SK-N-SH (cell line): ENCODE data around the gene GEMIN7. TPM values are rescaled to one million over a fixed set of nuclear protein-coding genes. Genes with fewer than 3 reads are reported as not detected.

Experiments used
- CTCF ChIA-PET: fragments of 300-600, 350-600 bp; formaldehyde crosslinking; extraction: SDS; loops from one replicate; lab custom pipeline; 2021; lab: Yijun Ruan, JAX
- POLR2A ChIA-PET: fragments of 350-600 bp; sonication (Branson Sonifier 250); formaldehyde crosslinking; extraction: SDS; loops from one replicate; lab custom pipeline; 2020; ENCODE audit warnings: antibody characterized with exemption, inconsistent platforms; lab: Yijun Ruan, JAX
- DNase-seq: peaks from one replicate; pipeline ENCODE4 v3.0.0; 2012
- H2AFZ ChIP-seq: fragments of 200-600 bp; sonication (generic); 2 replicates; pipeline ENCODE4 v1.8.1; 2016; ENCODE audit warnings: antibody characterized with exemption, mild to moderate bottlenecking, low read depth
- H3F3A ChIP-seq: fragments of 200-600 bp; sonication (generic); replicated peaks from 2 replicates; pipeline ENCODE3; 2016; ENCODE audit warnings: antibody characterized with exemption, mild to moderate bottlenecking; ENCODE audit not compliant: insufficient read depth
- H3K27ac ChIP-seq, 2 experiments: fragments of 200-500 bp in 1 of 2; fragments of 200-600 bp in 1 of 2; sonication (Bioruptor generic) in 1 of 2; sonication (generic), shearing (Covaris generic) in 1 of 2; 2 replicates each; pipeline versions ENCODE4 v1.5.1 to v1.6.1; 2014 to 2016; ENCODE audit warnings: low read depth in 2 of 2, inconsistent platforms in 1 of 2, low read length in 1 of 2, mild to moderate bottlenecking in 1 of 2, mixed read lengths in 1 of 2
- H3K27me3 ChIP-seq: fragments of 200-600 bp; sonication (generic), shearing (Covaris generic); 2 replicates; pipeline ENCODE4 v1.6.1; 2016; ENCODE audit warnings: mixed run types; ENCODE audit not compliant: insufficient read depth
- H3K36me3 ChIP-seq, 2 experiments: fragments of 200-500 bp in 1 of 2; fragments of 200-600 bp in 1 of 2; sonication (Bioruptor generic) in 1 of 2; sonication (generic) in 1 of 2; replicated peaks in 1 of 2; 2 replicates each; pipeline versions ENCODE3 to v1.5.1; 2014 to 2016; ENCODE audit warnings: low read length in 1 of 2, mild to moderate bottlenecking in 1 of 2; ENCODE audit not compliant: insufficient read depth in 2 of 2, control insufficient read depth in 1 of 2
- H3K4me1 ChIP-seq, 2 experiments: fragments of 200-500 bp in 1 of 2; fragments of 200-600 bp in 1 of 2; sonication (Bioruptor generic) in 1 of 2; sonication (generic), shearing (Covaris generic) in 1 of 2; 2 replicates each; pipeline versions ENCODE4 v1.5.1 to v1.6.1; 2014 to 2016; ENCODE audit warnings: low read depth in 1 of 2, low read length in 1 of 2, mixed run types in 1 of 2; ENCODE audit not compliant: insufficient read depth in 2 of 2, control insufficient read depth in 1 of 2
- H3K4me2 ChIP-seq: fragments of 200-600 bp; sonication (generic), shearing (Covaris generic); 2 replicates; pipeline ENCODE4 v1.6.1; 2017; ENCODE audit warnings: mixed run types
- H3K4me3 ChIP-seq, 2 experiments: fragments of 200-500 bp in 1 of 2; fragments of 200-600 bp in 1 of 2; sonication (Bioruptor generic) in 1 of 2; sonication (generic), shearing (Covaris generic) in 1 of 2; 2 replicates each; pipeline versions ENCODE4 v1.5.1 to v1.8.1; 2014 to 2016; ENCODE audit warnings: low read depth in 2 of 2, inconsistent platforms in 1 of 2, low read length in 1 of 2, mild to moderate bottlenecking in 1 of 2, mixed read lengths in 1 of 2, moderate library complexity in 1 of 2
- H3K79me2 ChIP-seq: fragments of 200-600 bp; sonication (generic); 2 replicates; pipeline ENCODE4 v1.8.1; 2017; ENCODE audit warnings: mild to moderate bottlenecking; ENCODE audit not compliant: insufficient read depth
- H3K9ac ChIP-seq: fragments of 200-600 bp; sonication (generic); 2 replicates; pipeline ENCODE4 v1.6.1; 2017; ENCODE audit warnings: mixed run types
- H3K9me2 ChIP-seq: fragments of 200-600 bp; sonication (generic); 2 replicates; pipeline ENCODE4 v1.6.1; 2017; ENCODE audit warnings: mixed run types
- H3K9me3 ChIP-seq: fragments of 200-600 bp; sonication (generic); 2 replicates; pipeline ENCODE4 v1.6.1; 2017; ENCODE audit warnings: mixed run types, mild to moderate bottlenecking, moderate library complexity
- H4K20me1 ChIP-seq: fragments of 200-600 bp; sonication (generic); 2 replicates; pipeline ENCODE4 v1.6.1; 2017; ENCODE audit warnings: mild to moderate bottlenecking, mixed run types; ENCODE audit not compliant: insufficient read depth
- CTCF ChIP-seq: fragments of 200-600 bp; sonication (generic); IDR thresholded peaks from 2 replicates; pipeline ENCODE4 v1.6.1; 2017; ENCODE audit warnings: antibody characterized with exemption, mild to moderate bottlenecking, moderate library complexity
- ELF1 ChIP-seq: IDR thresholded peaks from 2 replicates; pipeline ENCODE4 v1.4.0; 2012
- EP300 ChIP-seq, 2 experiments: IDR thresholded peaks; 2 replicates each; pipeline versions ENCODE4 v1.4.0 to v1.6.1; 2012; ENCODE audit warnings: borderline replicate concordance in 1 of 2, low read depth in 1 of 2, low read length in 1 of 2
- EZH2phosphoT487 ChIP-seq: fragments of 200-600 bp; sonication (generic); IDR thresholded peaks from 2 replicates; pipeline ENCODE4 v1.6.1; 2017; ENCODE audit warnings: low read depth, mixed run types, mild to moderate bottlenecking, antibody characterized with exemption, moderate library complexity, borderline replicate concordance
- FOSL2 ChIP-seq: IDR thresholded peaks from 2 replicates; pipeline ENCODE4 v1.4.0; 2012; ENCODE audit warnings: low read depth, mild to moderate bottlenecking, moderate library complexity, borderline replicate concordance
- FOXJ3 ChIP-seq: sonication (generic); formaldehyde crosslinking; IDR thresholded peaks from 2 replicates; pipeline ENCODE4 v1.5.1; 2020; ENCODE audit warnings: mild to moderate bottlenecking, missing genetic modification reagents
- FOXM1 ChIP-seq: IDR thresholded peaks from 2 replicates; pipeline ENCODE4 v1.4.0; 2012; ENCODE audit warnings: low read depth, mild to moderate bottlenecking
- GABPA ChIP-seq: IDR thresholded peaks from 2 replicates; pipeline ENCODE4 v1.4.0; 2012; ENCODE audit warnings: low read depth, mild to moderate bottlenecking
- MXI1 ChIP-seq: IDR thresholded peaks from 2 replicates; pipeline ENCODE4 v1.6.1; 2012; ENCODE audit warnings: mild to moderate bottlenecking, low read depth, low read length, improper control_type of control experiment
- NFIC ChIP-seq: IDR thresholded peaks from 2 replicates; pipeline ENCODE4 v1.4.0; 2012; ENCODE audit warnings: borderline replicate concordance
- NRF1 ChIP-seq: IDR thresholded peaks from 2 replicates; pipeline ENCODE4 v1.6.1; 2012; ENCODE audit warnings: low read depth, mild to moderate bottlenecking, low read length
- RAD21 ChIP-seq: IDR thresholded peaks from 2 replicates; pipeline ENCODE4 v1.6.1; 2012; ENCODE audit warnings: mild to moderate bottlenecking, low read length
- RCOR1 ChIP-seq: fragments of 150-350 bp; IDR thresholded peaks from 2 replicates; pipeline ENCODE4 v1.6.1; 2017; ENCODE audit warnings: antibody characterized with exemption, low read length
- RFX5 ChIP-seq: IDR thresholded peaks from 2 replicates; pipeline ENCODE4 v1.6.1; 2012; ENCODE audit warnings: mild to moderate bottlenecking, improper control_type of control experiment, low read length
- SIN3A ChIP-seq: IDR thresholded peaks from 2 replicates; pipeline ENCODE4 v1.6.1; 2012; ENCODE audit warnings: low read depth, mild to moderate bottlenecking, low read length, moderate library complexity, borderline replicate concordance
- SMC3 ChIP-seq: IDR thresholded peaks from 2 replicates; pipeline ENCODE4 v1.6.1; 2012; ENCODE audit warnings: low read depth, low read length, improper control_type of control experiment
- TAF1 ChIP-seq: IDR thresholded peaks from 2 replicates; pipeline ENCODE4 v1.6.1; 2012; ENCODE audit warnings: low read depth, mild to moderate bottlenecking, low read length, moderate library complexity, borderline replicate concordance
- TEAD4 ChIP-seq: IDR thresholded peaks from 2 replicates; pipeline ENCODE4 v1.4.0; 2012; ENCODE audit warnings: mild to moderate bottlenecking, borderline replicate concordance; ENCODE audit not compliant: insufficient read depth
- YY1 ChIP-seq: IDR thresholded peaks from 2 replicates; pipeline ENCODE4 v1.4.0; 2012; ENCODE audit warnings: low read depth, mild to moderate bottlenecking
- WGBS: methylation state at CpG from one replicate; pipeline ENCODE4 v1.1.6; 2017; ENCODE audit warnings: low lambda C conversion rate; 5-methylcytosine and 5-hydroxymethylcytosine counted together
- polyA plus RNA-seq, 3 experiments: library from polyadenylated mRNA; depleted of rRNA; stranded (reverse); fragments of >200 nt; gene quantifications; 2 replicates each; pipeline ENCODE4 v1.2.3, GENCODE V29; 2012
- TF ChIP-seq, protein P1 (sequence below): fragments of 150-350 bp; IDR thresholded peaks from 2 replicates; pipeline ENCODE4 v1.6.1; 2017; ENCODE audit warnings: antibody characterized with exemption, low read length, low read depth, borderline replicate concordance

GEMIN7 gene
- polyA plus RNA-seq, 1 of the 3 experiments (the other 2 are of a cell fraction) = 28.7 TPM

DNA sequence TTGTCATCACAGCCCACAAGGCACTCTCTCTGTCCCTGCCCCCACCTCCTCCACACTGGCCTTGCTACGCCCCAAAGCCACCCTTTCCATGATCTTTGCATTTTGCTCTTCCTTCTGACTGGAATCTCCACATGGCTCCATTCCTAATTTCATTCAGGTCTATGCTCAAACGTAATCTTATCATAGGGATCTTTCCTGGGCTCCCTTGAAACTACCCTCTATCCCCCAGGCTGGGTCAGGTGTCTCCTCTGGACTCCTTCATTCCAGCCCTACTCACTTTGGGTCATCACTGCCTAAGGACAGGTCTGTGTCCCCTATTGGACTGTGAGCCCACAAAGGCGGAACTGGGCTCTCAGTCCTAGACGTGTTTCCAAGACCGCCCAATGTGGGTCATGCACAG lies 3.1 kb downstream of the GEMIN7 start:
- Histone ChIP-seq H3K4me3 (no peak overlapping the region), H2AFZ (no peak overlapping the region), H4K20me1 (no peaks in the 10 kb centered on the region), H3K9me2 (no peaks in the 10 kb centered on the region), H3K9ac (no peak overlapping the region), H3K27me3 (no peaks in the 10 kb centered on the region), H3K9me3 (no peaks in the 10 kb centered on the region), H3K4me2 (no peak overlapping the region), H3F3A (no peaks in the 10 kb centered on the region), H3K27ac (no peak overlapping the region), H3K79me2 (peaks cover 67% of the 10 kb centered on the region), H3K4me1 (peaks cover 0 to 9% of the 10 kb centered on the region in 2 experiments; a peak in 1 of 4 replicates), H3K36me3 (peaks cover 3 to 11% of the 10 kb centered on the region in 2 experiments)
- ChIA-PET CTCF (no interaction called here), POLR2A (no interaction called here)
- no peak for DNase-seq
- TF ChIP-seq CTCF (no peak), SMC3 (no peak), FOSL2 (no peak), NFIC (no peak), MXI1 (no peak), EP300 (IDR thresholded peaks at IDR 0.05; ENCODE audit: borderline replicate concordance in 1 of 2, low read depth in 1 of 2, low read length in 1 of 2) (no peak), GABPA (no peak), FOXM1 (no peak), RFX5 (no peak), TAF1 (no peak), FOXJ3 (CRISPR knock-in tag) (no peak), NRF1 (no peak), YY1 (no peak), RCOR1 (no peak), TEAD4 (no peak), ELF1 (no peak), EZH2phosphoT487 (no peak), SIN3A (no peak), RAD21 (no peak)
- TF ChIP-seq, protein P1, sequence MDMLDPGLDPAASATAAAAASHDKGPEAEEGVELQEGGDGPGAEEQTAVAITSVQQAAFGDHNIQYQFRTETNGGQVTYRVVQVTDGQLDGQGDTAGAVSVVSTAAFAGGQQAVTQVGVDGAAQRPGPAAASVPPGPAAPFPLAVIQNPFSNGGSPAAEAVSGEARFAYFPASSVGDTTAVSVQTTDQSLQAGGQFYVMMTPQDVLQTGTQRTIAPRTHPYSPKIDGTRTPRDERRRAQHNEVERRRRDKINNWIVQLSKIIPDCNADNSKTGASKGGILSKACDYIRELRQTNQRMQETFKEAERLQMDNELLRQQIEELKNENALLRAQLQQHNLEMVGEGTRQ = no peak
- WGBS = 95% methylated on average over 5 of the region's 5 CpGs
